HPDE6-E6E7 (cell line): ENCODE results near the gene TNFRSF8.
"Not testable (repeated sequence)": the region's sequence is repeated elsewhere in the genome, so short reads cannot be mapped to it uniquely, and the experiment has no call there.

ENCODE experiments used
- DNase-seq: peaks from one replicate; pipeline ENCODE4 v3.0.0; 2011; ENCODE audit warnings: missing footprints; ENCODE audit errors: extremely low spot score

Gene TNFRSF8

GRCh38 chr1:12063141-12064072 lies at the start of gene TNFRSF8:
TNFRSF8 (plus strand) TSS chr1:12063303; CDS start chr1:12063599, 296 bp downstream.
- peak; percentile 37 for DNase-seq

- DNase-seq, result peak; percentile 84
Observed at GRCh38 chr1:12014141-12014991, 48.7 kb upstream of the TNFRSF8 start.

GRCh38 chr1:12015001-12015491 lies 48.1 kb upstream of the TNFRSF8 start:
- DNase-seq, result no peak

- DNase-seq, result no peak
Observed at GRCh38 chr1:12015499-12015898, 47.6 kb upstream of the TNFRSF8 start.

- no peak for DNase-seq
Observed at GRCh38 chr1:12016182-12016581, 46.9 kb upstream of the TNFRSF8 start.

- DNase-seq, result no peak
Observed at GRCh38 chr1:12019858-12020509, 43.1 kb upstream of the TNFRSF8 start.

GRCh38 chr1:12021616-12022015 lies 41.5 kb upstream of the TNFRSF8 start:
- no peak for DNase-seq

- DNase-seq, result no peak
Observed at GRCh38 chr1:12022036-12022435, 41.1 kb upstream of the TNFRSF8 start.

GRCh38 chr1:12026586-12026985 lies 36.5 kb upstream of the TNFRSF8 start:
- no peak for DNase-seq

- no peak for DNase-seq
Observed at GRCh38 chr1:12028248-12028647, 34.9 kb upstream of the TNFRSF8 start.

GRCh38 chr1:12028957-12029511 lies 34.1 kb upstream of the TNFRSF8 start:
- DNase-seq, result no peak

GRCh38 chr1:12029720-12030339 lies 33.3 kb upstream of the TNFRSF8 start:
- no peak for DNase-seq

GRCh38 chr1:12031039-12031980 lies 31.8 kb upstream of the TNFRSF8 start:
- peak; percentile 41 for DNase-seq

- no peak for DNase-seq
Observed at GRCh38 chr1:12032161-12032621, 30.9 kb upstream of the TNFRSF8 start.

- DNase-seq, result not testable (repeated sequence)
Observed at GRCh38 chr1:12033441-12033840, 29.7 kb upstream of the TNFRSF8 start.

- DNase-seq, result no peak
Observed at GRCh38 chr1:12034381-12034801, 28.7 kb upstream of the TNFRSF8 start.

GRCh38 chr1:12035312-12035711 lies 27.8 kb upstream of the TNFRSF8 start:
- no peak for DNase-seq

GRCh38 chr1:12037486-12038355 lies 25.4 kb upstream of the TNFRSF8 start:
- no peak for DNase-seq
